Effector CD8-positive, alpha-beta T cell (primary cell): ENCODE results near the gene CWH43.
"Not testable (repeated sequence)": the region's sequence is repeated elsewhere in the genome, so short reads cannot be mapped to it uniquely, and the experiment has no call there.

Source experiments
- DNase-seq: peaks from one replicate; lab custom pipeline; 2025; lab: John Stamatoyannopoulos, UW

CWH43 gene

DNA sequence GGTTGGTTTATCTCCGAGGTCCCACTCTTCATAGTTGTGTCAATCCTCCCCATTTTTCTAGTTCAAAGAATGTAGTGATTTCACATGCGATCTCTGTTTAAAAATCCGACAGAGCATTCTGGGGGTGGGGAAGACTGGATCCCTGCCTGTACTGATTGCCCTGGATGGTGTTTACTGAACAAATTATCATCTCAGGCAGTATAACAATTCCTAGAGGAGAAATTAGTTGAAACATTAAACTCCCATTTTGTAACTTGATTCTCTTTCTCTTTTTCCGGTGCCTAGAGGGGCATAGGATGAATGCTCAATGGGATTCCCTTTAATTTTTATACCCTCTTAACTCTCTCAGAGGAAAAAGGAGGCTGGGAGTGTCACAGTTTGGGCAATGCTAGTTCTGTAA, 10.0 kb upstream of the CWH43 start:
- no peak for DNase-seq

DNA sequence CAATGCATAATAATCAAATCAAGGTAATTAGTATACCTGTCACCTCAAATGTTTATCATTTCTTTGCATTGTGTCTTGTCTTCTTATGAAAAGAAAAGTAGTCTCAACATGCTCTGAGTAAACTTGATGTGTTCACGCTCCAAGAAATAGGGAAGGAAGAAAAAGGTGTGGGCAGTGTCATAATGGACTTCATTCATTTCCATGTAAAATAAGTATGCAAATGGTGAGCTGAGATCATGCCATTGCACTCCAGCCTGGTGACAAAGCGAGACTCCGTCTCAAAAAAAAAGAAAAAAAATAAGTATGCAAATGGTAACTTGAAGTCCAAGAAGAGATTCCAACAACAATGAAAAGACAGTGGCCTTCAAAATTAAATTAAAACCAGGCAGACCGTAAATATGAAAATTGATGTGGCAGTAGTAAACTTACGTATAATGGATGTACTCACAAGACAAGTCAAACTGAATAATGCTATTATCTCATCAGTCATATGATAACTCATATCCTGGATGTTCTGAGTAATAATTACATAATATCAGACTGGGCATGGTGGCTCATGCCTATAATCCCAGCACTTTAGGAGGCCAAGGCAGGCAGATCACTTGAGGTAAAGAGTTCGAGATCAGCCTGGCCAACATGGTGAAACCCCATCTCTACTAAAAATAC, 6.0 kb upstream of the CWH43 start:
- DNase-seq = no peak

DNA sequence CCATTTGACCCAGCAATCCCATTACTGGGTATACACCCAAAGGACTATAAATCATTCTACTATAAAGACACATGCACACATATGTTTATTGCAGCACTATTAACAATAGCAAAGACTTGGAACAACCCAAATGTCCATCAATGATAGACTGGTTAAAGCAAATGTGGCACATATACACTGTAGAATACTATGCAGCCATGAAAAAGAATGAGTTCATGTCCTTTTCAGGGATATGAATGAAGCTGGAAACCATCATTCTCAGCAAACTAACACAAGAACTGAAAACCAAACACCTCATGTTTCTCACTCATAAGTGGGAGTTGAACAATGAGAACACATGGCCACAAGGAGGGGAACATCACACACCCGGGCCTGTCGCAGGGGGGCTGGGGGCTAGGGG, 2.1 kb upstream of the CWH43 start:
- not testable (repeated sequence) for DNase-seq

DNA sequence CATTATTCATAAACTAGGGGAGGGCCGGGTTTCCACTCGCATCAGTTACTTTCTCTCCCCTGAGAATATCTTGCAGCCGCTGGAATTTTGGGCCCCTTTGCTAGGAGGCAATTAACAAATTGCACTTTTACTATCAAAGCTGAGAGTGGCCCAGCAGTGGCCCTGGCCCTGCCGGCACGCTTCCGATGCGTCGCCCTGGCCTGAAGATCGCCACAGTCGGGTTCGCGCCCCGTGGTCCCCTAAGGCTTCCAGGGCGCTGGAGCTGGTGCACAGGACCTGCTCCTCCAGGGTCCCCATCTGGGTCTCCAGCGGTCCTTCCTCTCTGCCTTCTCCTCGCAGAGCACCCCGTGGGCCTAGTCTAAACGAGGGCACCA, 486 bp upstream of the CWH43 start:
- DNase-seq = no peak

DNA sequence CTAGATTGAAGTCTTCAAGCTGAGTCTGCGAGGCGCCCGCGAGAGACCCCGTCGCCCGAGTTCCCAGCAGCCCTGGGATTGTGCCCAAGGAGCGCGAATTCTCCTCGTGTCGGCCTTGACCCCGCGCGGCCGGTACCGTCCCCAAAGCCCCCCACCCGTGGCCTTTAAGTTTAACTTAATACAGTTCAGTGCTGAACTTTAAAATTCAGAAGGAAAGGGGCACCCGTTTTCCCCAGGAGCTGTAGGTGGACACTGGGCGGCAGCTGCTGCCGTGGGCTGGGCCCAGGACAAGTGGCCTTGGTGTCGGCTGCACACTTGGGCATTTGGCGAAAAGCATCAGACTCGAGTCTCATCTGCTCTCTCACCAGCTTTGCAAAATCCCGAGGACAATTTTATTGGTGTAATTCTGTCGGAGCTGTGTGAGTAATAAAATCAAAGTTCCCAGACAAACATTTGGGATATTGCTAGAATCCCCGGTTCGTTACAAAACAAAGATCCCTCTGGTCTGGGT, 634 bp downstream of the CWH43 start:
- no peak for DNase-seq

DNA sequence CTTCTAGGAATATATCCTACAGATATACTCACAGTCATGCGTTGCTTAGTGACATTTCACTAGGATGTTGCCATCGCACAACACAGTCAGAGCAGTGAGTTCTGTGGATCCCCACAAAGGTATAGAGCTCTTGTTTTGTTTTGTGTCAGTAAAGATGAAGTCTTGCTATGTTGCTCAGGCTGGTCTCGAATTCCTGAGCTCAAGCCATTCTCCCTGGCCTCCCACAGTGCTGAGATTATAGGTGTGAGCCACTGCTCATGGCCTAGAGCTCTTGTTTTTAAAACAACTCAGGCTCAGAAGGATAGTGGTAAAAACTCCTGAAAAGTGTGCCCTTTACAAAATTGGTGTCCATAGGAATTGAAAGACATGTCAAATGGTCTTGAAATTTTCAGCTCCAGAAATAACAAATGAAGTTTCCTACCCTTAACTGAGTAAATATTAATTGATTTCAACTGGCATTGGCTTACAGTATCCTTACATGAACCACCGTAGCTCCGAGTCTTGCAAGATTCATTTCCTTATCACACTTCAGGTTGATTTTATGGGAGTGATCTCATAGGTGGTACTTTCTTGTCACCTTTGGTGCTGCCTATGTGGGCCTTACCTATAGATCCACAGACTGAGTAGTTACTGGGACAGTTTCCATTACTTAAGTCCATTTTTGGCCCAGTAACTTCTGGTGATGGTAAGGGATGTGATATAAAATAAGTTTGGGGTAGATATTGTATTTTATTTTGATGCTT, 3.6 kb downstream of the CWH43 start:
- no peak for DNase-seq

DNA sequence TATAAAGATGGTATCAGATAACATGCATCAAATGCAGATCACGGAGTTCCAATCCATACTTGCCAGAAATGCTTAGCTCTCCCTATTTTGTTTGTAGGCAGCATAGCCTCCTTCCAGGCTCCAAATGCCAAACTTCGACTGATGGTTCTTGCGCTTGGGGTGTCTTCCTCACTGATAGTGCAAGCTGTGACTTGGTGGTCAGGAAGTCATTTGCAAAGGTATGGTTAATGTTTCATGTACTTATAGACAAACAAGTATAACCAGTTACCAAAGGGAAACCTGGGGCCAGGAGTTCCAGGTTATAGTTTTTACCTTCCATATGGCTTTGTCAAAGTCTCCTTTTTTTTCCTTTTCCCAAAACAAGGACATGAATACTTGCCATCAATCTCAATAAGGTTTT, 5.3 kb downstream of the CWH43 start:
- DNase-seq = no peak

DNA sequence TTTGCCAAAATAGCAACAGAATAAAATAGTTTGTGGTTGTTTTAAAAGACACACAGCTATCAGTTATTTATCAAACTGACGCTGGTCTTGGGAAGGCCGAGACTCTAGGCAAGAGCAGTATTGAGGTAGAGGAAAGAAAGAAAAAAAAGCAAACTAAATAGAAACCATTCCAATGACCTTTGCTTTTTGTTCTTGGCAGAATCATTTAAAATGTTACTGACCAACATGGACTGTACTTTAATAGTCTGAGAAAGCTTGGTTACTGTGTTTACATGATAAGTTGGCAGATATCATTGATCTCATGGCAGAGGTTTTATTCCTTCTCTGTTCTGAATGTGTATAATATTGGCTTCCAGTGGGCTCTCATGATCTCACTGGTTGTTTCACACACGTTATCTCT, 11.9 kb downstream of the CWH43 start:
- DNase-seq = no peak

DNA sequence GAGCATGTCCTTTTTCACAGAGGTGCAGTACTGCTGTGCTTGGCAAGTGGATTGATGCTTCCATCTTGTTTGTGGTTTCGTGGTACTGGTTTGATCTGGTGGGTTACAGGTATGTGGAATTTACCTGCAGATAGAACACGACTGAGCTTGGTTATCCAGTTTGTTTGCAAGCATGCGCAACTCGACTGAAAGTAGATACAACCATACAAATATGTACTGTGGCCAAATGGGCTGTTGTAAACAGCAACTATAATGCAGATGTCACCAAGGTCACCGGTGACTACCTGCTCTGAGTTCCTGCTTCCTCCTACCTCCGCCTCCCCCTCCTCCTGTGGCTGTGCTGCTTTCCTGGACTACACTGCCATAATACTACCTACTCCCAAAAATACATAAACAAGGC, 12.4 kb downstream of the CWH43 start:
- DNase-seq = no peak

DNA sequence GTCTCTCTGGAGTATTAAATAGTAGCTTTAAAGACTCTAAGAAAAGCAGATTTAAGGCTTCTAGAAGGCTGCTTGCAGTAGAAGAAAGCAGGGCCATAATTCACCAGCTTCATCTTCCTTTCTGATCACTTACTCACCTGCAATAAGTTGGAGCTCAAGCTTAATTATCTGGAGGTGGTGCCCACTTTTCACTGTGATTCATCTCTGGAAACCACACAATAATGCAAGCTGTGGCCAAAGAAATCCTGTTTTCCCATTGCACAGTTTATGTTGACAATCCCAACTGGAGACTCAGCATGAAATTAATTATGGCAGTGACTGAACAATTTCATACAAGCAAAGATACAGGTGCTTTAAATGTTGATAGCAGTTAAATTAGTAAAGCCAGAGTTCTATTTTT, 14.7 kb downstream of the CWH43 start:
- DNase-seq = no peak

DNA sequence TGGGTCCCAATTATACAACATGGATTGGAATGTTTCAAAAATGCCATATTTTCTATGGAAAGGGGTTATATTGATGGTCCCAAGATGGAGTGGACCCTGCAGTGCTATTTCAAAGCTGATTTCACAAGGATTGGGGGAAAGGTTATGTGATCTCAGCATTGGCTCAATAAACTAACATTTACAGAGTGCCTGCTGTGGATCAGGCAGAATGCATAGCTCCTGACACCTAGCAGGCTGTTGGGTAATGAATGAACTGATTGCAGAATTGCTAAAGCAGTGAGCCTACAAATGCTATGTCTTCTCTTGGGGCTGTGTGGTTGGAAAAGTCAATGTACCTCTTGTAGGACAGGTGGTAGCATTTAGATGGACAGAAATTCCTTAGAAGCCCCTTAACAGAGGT, 16.9 kb downstream of the CWH43 start:
- DNase-seq = no peak

DNA sequence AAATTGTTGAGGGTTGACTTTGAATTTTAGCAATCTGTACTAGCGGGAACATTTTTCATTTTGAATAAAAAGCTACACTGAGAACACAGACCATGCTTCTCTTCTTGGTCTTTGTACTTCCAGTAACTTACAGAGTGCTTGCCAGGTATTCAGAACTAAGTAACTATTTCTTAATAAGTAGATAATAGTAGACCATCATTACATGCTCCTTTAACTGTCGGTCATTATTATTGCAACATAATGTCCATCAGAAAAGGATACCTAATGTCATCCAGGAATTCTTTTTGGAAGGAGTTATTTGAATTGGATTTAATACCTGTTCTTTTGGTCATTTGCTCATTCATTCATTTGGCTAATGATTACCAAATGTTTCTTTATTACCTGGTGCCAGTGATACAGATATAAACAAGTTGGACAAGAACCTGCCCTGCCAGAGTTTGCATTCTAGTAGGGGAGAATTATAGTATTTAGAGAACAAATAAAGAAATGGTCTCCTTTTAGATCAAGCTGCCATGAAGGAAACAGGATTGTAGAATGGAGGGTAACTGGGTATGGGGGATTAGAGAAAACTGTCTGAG, 32.7 kb downstream of the CWH43 start:
- no peak for DNase-seq

DNA sequence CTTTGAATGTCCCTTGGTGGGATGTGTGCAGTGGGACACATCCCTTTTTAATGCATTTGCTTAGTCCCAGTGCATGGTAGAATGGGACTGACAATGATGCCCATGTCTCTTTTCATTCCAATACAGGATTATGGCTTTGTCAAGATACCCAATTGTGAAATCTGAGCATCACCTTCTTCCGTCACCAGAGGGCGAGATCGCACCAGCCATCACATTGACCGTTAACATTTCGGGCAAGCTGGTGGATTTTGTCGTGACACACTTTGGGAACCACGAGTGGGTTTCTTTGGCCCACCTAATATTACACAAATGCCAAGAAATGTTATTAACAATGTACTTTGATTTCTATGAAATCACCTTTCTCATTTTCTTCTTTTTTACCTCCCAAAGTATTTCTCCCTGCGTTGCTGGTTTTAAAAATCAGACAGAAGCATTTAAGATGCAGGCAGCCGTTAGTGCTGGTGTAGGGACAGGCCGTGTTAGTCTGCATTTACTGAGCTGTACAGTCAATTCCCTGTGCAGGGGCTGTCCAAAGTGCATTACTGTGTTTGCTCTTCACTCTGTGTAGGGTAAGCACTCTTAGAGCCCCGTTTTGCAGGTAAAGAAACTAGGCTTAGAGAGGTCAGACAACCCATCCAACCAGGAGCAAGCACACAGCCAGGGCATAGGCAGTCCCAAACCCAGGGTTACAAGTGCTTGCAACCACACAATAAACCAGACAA, 46.5 kb downstream of the CWH43 start:
- no peak for DNase-seq

DNA sequence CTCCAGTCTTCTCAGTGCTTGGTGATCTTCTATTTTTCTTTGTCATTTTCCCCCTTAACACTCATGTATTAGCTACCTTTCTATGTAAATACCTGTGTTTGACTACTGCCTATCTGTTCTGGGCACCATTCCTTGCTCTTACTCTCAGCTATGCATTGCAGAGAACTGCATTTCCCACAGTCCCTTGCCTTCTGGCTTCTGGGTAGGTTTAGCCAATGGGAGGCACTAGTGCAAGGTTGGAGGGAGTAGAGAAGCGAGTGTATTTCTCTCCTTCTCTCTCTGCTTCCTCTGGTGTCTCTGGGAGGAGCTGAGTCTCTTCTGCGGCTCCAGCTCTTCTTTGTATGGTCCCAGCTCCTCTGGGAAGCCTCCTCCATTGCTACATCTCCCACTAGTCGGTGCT, 50.5 kb downstream of the CWH43 start:
- DNase-seq = no peak

DNA sequence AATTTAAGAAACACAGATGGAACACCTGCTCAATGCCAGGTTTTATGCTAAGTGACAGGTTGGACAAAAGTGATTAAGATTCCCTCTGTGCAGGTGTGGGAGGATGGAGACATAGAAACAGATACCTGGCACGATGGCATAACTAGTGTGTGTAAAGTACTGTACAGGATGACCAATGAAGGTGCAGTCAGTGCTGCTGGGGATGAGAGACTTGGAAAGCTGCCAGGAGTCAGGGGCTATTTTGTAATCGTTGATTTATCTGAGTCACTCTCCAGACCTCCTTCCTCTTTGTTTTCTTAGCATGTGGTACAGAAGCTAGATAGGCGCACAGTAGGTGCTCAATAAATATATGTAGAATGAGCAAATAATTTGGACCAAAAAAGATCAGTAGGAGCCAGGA, 58.2 kb downstream of the CWH43 start:
- no peak for DNase-seq

DNA sequence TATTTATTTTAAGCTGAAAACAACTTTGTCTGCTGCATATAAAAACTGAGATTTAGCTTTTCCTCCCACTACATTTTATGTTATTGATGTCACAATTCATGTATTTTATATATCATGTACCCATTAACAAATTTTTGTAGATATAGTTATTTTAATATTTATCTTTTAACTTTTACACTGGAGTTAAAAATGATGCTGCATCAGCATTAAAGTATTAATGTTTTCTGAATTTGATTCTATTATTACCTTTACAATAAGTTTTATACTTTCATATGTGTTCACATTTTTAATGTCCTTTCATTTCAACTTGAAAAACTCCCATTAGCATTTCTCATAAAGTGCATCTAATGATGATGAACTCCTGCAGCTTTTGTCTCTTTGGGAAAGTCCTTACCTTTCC, 72.2 kb downstream of the CWH43 start:
- no peak for DNase-seq

DNA sequence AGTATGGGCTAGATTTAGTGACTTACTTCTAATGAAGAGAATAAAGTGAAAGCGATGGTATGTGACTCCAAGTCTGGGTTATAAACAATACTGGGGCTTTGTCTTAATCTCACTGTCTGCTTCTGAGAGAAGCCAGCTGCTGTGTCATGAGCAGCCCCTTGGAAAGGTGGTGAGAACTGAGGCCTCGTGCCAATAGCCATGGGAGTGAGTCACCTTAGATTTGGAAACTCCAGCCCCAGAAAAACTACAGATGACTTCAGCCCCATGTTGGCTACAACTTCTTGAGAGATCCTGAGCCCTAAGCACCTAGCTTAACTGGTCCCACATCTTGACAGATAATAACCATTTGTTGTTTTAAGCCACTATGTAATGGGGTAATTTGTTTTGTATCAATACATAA, 77.6 kb downstream of the CWH43 start:
- DNase-seq = no peak

DNA sequence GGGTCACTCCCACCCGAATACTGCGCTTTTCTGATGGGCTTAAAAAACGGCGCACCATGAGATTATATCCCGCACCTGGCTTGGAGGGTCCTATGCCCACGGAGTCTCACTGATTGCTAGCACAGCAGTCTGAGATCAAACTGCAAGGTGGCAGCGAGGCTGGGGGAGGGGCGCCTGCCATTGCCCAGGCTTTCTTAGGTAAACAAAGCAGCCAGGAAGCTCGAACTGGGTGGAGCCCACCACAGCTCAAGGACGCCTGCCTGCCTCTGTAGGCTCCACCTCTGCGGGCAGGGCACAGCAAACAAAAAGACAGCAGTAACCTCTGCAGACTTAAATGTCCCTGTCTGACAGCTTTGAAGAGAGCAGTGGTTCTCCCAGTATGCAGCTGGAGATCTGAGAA, 86.1 kb downstream of the CWH43 start:
- not testable (repeated sequence) for DNase-seq

DNA sequence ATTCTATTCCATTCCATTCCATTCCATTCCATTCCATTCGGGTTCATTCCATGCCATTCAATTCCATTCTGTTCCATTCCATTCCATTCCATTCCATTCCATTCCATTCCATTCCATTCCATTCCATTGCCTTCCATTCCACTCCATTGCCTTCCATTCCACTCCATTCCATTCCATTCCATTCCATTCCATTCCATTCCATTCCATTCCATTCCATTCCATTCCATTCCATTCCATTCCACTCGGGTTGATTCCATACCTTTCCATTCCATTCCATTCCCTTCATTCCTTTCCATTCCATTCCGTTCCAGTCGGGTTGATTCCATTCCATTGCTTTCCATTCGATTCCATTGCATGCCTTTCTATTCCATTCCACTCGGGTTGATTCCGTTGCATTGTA, 105.8 kb downstream of the CWH43 start:
- not testable (repeated sequence) for DNase-seq

DNA sequence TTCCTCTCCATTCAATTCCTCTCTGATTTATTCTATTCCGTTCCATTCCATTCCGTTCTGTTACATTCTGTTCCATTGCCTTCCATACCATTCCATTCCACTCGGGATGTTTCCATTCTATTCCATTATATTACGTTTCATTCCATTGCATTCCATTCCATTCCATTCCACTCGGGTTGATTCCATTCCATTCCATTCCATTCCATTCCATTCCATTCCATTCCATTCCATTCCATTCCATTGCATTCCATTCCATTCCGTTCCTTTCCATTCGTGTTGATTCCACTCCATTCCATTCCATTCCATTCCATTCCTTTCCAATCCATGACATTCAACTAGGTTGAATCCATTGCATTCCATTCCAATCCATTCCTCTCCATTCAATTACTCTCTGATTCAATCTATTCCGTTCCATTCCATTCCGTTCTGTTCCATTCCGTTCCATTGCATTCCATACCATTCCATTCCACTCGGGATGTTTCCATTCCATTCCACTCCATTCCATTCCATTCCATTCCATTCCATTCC, 106.6 kb downstream of the CWH43 start:
- not testable (repeated sequence) for DNase-seq

DNA sequence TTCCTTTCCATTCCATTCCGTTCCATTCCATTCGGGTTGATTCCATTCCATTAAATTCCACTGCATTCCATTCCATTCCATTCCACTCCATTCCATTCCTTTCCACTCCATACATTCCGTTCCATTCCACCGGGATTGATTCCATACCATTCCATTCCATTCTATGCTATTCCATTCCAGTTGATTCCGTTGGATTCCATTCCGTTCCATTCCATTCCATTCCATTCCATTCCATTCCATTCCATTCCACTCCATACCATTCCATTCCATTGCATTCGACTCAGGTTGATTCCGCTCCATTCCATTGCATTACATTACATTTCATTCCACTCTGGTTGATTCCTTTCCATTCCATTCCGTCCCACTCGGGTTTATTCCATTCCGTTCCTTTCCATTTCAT, 110.1 kb downstream of the CWH43 start:
- DNase-seq = not testable (repeated sequence)

DNA sequence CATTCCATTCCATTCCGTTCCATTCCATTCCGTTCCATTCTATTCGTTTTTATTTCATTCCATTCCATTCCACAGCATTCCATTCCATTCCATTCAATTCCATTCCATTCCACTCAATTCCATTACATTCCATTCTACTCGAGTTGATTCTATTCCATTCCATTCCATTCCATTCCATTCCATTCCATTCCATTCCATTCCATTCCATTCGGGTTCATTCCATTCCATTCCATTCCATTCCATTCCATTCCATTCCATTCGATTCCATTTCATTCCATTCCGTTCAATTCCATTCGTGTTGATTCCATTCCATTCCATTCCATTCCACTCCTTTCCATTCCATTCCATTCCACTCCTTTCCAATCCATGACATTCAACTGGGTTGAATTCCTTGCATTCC, 110.6 kb downstream of the CWH43 start:
- DNase-seq = not testable (repeated sequence)
